GM08714 (cell line): Measurements from ENCODE around the gene ERC2.

Experiments
- H3K4me3 ChIP-seq: fragments of 200-500 bp; sonication (Bioruptor generic); 2 replicates; pipeline ENCODE4 v1.5.1; 2014; ENCODE audit warnings: mild to moderate bottlenecking, low read length, inconsistent platforms
- ZNF274 ChIP-seq: IDR thresholded peaks from 2 replicates; pipeline ENCODE4 v1.6.1; 2012; ENCODE audit warnings: mild to moderate bottlenecking, low read depth, low read length

ERC2 gene

DNA sequence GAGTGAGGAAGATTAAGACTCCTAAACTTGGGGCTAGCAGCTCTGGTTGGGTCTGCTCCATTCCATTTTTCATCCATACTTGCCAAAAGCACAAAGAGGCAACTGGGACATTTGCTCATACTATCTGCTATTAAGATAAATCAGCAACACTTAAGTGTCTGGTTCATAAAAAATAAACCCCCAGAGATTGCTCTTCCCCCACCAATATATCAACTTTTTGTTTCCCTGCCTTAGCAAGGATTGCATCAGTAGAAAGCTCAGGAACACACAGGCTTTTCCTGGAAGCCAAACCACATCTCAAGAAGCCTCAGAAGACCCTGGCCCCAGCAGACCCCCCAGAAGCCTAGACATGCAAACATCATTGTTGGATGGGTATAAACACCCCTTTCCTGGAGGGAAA is 748.8 kb downstream of the ERC2 start:
- no peak for TF ChIP-seq ZNF274

DNA sequence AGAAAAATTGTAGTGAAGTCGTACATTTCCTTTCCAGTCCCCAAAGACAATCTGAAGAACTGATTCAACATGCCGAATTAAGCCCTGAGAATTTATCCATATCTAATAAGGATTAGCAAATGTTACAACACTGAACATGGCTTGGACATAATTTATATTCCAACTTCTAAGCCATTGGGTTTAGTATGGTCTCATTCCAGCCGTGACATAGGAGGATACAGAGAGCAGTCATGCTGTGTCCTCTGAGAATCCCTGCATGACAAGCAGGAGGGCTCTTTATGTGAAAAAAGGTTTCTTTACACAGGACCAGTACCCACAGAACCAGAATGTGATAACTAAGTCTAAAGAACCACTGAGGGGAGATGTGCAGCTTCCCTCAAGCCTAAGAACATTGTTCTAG is 749.3 kb downstream of the ERC2 start:
- TF ChIP-seq ZNF274: no peak
- H3K4me3 ChIP-seq: no peak overlapping the region

More for the DNA sequence above, 748.8 kb downstream of the ERC2 start:
- H3K4me3 ChIP-seq: no peak overlapping the region

DNA sequence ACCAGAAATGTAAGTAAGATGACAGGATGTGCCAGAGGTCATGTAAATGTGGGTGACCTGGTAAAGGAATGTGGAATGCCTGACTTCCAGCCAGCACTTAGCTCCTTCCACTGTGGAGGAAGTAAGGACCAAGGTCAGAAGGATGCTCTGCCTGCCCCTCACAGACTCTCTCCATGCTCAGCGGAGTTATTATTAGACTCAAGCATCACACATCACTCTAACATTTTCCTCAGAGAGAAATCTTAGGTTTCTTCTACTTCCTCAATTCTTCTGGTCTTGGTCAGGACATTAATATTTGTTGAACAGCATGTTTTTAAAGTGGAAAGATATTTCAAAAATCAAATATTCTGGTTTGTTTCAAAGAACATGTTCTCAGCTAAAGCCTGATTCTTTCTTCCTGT is 749.7 kb downstream of the ERC2 start:
- no peak for TF ChIP-seq ZNF274
- no peak overlapping the region for H3K4me3 ChIP-seq

DNA sequence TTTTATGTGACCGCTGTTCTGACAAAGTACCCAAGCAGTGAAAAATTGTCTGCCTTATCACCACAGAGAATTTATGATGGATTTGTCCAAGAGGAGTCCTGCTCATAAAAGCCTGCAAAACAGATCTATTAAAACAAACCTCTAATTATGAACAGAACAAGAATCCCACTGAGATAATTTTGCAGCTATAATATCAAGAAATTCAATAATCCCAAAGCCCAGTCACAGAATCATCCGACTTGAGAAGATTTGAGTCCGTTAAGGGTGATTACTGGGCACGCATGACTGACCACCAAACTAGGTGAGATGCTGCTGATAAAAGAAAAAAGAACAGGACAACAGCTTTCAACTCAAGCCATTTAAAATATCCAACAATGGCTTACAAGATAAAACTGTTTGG is 750.2 kb downstream of the ERC2 start:
- no peak overlapping the region for H3K4me3 ChIP-seq
- no peak for TF ChIP-seq ZNF274

DNA sequence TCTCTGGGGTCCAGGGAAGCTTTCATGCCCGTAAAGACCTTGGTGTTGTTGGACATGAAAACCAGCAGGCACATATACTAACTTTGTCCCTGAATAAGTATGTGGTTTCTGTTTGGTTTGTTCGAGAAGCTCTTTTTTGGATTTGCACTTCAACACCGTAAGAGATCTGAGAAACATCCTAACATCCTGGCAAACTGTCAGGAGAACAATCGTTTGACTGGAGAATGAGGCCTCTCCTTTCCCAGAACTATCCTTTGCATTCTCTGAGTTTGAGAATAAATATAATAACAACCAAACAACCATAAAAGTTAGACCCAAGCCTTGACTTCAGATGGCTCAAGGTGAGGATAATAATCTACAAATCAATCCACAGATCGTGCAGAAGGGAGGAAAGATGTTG is 750.8 kb downstream of the ERC2 start:
- TF ChIP-seq ZNF274: no peak
- H3K4me3 ChIP-seq: no peak overlapping the region

DNA sequence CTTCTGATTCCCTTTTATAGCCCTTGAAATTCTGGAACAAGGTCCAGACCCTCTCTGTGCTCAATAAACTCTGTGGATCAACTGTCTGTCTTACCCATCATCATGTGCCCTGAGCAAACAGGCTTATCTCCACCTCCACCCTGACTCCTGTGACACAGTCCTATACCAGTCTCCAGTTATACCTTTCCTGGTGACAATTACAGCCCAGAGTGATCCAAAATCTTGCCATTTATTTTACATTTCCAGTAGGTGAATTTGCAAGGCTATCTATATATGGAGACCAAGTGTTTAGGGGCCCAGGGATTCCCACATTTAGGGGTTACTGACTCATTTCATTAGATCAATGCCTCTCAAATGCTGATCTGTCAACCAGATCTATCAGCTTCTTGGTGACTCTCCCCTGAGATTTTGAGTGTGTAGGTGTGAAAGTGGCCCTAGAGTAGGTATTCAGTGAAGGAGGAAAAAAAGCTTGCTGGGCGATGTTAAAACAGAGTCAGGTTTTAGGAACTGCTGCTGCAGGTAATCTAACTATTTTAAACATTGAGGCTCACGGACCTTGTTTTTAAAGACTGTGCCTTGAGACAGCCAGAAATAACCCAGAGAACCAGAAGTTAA is 751.5 kb downstream of the ERC2 start:
- no peak overlapping the region for H3K4me3 ChIP-seq
- TF ChIP-seq ZNF274: no peak

DNA sequence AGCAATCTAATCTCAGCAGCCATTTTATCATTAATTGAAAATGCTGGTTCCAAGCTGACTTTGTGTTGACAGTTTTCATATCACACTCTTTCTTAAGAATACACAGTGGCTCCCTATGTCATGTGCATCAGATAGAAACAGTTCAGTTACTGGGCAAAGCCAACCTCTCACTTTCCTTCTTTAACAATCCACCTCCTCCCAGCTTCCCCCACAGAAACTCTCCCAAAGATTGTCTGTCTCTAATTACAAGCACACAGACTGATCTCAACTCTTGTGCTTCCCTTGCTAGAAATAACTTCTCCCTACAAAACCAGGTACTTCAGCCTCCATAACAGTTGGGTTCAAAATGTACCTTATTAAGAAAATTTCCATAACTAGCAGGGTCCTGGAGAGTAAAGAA is 752.2 kb downstream of the ERC2 start:
- TF ChIP-seq ZNF274: no peak
- H3K4me3 ChIP-seq: no peak overlapping the region

DNA sequence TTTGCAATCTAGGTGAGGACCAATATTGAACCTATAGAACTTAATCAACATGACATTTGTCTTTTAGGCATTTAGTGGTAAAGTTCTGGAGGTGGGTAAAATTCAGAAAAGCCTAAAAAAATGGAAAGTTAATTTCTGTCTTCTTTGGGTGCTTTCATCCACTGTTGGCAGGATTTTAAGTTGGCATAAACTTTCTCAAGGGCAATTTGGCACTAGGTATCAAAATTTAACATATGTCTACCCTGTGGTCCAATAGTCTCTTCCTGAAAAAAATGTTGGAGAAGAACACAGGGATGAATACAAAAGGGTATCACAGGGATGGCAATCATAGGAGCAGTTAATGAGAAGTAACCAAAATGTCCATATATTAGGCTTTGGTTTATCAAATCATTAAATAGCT is 754.2 kb downstream of the ERC2 start:
- TF ChIP-seq ZNF274: no peak
- no peak overlapping the region for H3K4me3 ChIP-seq

DNA sequence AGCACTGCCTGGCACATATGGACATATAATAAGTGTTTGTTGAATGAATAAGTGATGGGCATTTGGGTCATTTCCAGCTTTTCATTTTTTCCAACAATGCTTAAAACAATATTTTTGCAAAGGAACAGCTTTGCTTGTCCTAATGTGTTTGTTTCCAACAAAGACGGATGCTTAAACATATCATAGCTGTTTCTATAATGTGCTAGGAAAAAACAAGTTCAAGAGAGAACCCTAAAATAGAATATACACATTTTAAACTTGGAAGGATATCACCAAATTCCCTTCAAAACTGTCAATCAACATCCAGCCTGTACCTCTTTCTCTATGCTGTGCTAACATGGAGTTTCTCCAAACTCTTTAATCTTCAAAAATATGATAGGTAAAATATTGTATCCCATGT is 756.6 kb downstream of the ERC2 start:
- H3K4me3 ChIP-seq: no peak overlapping the region
- no peak for TF ChIP-seq ZNF274

DNA sequence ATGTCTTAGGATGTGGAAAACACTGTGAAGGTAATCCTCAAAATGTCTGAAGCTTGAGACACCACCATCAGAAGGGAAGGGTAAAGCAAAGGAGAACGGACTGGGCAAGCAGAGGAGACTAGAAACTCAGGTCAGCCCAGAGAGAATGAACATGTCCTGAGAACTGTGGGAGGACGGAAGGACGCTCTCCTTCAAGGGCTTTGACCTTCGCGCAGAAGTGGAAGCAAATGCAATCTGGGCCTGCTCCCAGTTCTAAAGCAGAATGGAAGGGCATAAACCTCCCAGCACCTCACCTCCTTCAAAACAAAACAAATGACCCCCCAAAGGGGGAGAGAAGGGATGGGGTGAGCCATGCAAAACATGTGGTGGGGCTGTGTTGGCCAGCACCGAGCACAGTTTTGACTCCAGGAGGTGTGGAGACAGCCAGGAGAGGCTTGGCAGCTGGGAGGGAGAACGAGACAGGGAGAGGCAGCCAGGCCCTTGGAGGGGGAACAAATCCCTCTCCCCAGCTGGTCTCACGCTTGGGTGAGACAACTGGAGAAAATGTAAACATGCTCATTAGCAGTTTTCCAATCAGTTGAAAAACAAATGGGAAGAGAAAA is 758.8 kb downstream of the ERC2 start:
- H3K4me3 ChIP-seq: no peak overlapping the region
- TF ChIP-seq ZNF274: no peak

DNA sequence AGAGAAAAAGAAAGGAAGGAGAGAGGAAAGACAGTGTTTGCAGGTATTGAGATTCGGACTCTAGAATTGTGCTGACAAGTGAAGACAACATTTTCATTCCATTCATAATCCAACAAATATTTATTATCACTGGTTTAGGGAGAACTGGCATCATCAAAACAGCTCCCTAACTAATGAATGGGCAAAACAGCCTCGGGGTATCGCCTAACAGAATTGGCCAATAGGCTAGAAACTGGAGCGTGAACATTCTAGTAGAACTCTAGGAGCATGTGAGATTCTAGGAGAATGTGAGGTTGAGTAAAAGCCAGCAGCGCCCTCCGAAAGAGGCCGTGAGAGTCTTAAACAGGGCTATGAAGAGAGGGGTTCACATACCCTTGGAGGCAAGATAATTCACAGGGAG is 759.3 kb downstream of the ERC2 start:
- no peak for TF ChIP-seq ZNF274
- no peak overlapping the region for H3K4me3 ChIP-seq

DNA sequence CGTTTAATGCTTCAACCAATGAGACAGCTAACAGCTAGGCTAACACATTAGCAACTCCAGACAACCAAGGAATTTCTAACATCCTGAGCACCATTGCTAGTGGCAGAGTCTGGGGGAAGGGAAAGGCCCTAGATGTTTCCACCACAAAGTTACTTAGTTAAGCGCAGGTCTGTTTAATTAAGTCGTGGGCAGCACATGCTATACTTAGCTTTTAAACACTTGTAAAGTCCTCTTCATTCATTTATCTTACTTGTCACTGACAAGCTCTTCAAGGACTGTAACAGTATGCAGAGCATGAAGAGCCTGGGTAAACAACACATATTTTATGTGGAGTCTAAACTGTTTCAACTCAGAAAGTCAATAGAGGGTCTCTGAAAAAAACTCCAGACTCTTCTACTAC is 760.0 kb downstream of the ERC2 start:
- no peak for TF ChIP-seq ZNF274
- H3K4me3 ChIP-seq: no peak overlapping the region

DNA sequence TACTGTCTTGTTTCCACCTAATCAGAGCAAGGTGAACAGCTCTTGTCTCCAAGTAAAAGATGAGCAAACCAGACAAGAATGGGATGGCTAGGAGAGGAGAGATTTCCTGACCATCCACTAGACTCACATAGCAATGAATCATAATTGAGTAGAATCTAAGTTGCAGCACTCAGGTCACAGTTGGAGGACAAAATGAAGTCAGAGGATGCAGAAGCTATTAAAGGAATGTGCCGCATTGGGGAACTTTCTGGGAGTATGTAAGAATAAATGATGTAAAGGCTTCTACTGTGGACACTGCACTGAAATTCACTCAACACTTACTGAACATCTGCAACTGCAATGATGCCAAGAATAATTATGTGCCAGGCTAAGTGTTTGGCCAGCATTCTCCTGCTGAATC is 763.7 kb downstream of the ERC2 start:
- no peak overlapping the region for H3K4me3 ChIP-seq
- no peak for TF ChIP-seq ZNF274

DNA sequence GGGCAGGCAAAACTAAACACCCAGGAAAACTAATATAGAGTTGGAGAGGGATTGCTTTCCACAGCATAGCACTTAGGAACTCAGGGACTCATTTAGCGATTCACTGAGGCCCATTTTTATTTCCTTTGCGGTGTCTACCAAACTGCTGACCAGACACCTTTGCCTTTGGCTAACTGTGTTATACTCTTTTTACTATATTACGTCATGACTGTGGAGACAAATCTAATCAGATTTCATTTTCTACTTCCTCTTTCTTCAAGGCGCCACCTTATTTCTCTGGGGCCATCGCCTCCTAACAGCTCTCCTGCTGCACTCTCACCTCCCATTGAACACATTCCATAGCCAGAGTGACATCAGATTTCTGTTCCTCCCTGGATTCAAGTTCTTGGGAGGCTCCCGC is 765.4 kb downstream of the ERC2 start:
- no peak for TF ChIP-seq ZNF274
- no peak overlapping the region for H3K4me3 ChIP-seq

DNA sequence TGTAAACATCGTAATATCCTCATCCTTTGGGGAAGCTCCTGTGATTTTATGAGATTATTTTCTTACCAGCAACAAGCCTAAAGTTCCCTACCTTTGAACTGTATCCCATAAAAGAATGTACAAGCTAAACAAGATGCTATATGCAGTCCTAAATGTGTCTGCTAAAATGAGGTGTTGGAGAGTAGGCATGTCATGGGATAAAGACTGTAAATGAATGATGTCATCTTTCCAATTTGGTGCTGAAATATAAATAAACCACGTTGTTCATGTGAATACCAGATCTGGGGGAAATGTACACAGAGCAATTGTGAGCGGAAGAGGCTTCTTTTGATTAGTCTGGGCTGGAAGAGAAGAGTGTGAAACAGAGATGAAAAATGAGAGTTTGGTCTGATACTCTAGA is 766.3 kb downstream of the ERC2 start:
- TF ChIP-seq ZNF274: no peak
- no peak overlapping the region for H3K4me3 ChIP-seq

DNA sequence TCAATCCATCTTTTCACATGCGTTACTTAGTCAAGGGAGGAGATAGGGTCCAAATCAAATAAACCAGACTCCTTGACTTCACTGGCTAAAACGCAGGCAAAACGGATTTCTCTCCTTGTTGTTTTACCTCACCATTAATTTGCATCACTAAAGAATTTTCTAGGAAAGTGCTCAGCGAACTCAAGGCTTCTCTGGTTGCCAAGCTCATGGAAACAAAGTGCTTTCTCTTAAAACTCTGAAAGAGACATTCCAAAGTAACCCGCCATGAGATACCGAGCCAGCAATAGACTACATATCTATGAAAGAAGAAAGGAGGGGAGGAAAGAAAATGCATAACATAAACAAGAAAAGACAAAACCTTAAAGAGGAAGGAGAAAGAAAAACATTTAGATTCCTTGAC is 769.4 kb downstream of the ERC2 start:
- TF ChIP-seq ZNF274: no peak
- H3K4me3 ChIP-seq: no peak overlapping the region
